ENCODE results near the gene CDKN2B.
A peak's percentile ranks its signal among the peaks of the same experiment; 100 is the strongest.
"Not testable (repeated sequence)": the region's sequence is repeated elsewhere in the genome, so short reads cannot be mapped to it uniquely, and the experiment has no call there.

The CDKN2B gene

GRCh38 chr9:21968331-21969010 lies 40.6 kb downstream of the CDKN2B start:
- DNase-seq = peak; percentile 24

- DNase-seq = no peak
These were observed 41.4 kb downstream of the CDKN2B start for GRCh38 chr9:21967702-21968101.

GRCh38 chr9:21967169-21967568 lies 41.9 kb downstream of the CDKN2B start:
- DNase-seq = no peak

GRCh38 chr9:21966140-21966851 lies 42.8 kb downstream of the CDKN2B start:
- DNase-seq = no peak

- DNase-seq = no peak
These were observed 43.6 kb downstream of the CDKN2B start for GRCh38 chr9:21965401-21965951.

GRCh38 chr9:21964925-21965385 lies 44.1 kb downstream of the CDKN2B start:
- peak; percentile 57 for DNase-seq

- no peak for DNase-seq
These were observed 47.5 kb downstream of the CDKN2B start for GRCh38 chr9:21961569-21961968.

- not testable (repeated sequence) for DNase-seq
These were observed 49.8 kb downstream of the CDKN2B start for GRCh38 chr9:21959268-21959667.

- no peak for DNase-seq
These were observed 50.3 kb downstream of the CDKN2B start for GRCh38 chr9:21958833-21959232.
